IMR-90 (cell line): Measurements from ENCODE around the gene DGKG. TPM values are rescaled to one million over a fixed set of nuclear protein-coding genes. Genes with fewer than 3 reads are reported as not detected.

ENCODE experiments used
- ATAC-seq: fragments of 200-7000 bp; cut with Tn5 transposase; 2 replicates; pipeline ENCODE4 v1.9.1; 2020; ENCODE audit warnings: low read depth, mild to moderate bottlenecking, moderate library complexity
- BruUV-seq: library from RNA; stranded (reverse); fragments of 400-500 nt; replicated peaks from 2 replicates; lab custom pipeline; 2021; lab: Mats Ljungman, UMichigan
- CTCF ChIA-PET: fragments of 300-600 bp; formaldehyde crosslinking; extraction: SDS; loops from one replicate; lab custom pipeline; 2021; ENCODE audit warnings: antibody characterized with exemption; lab: Yijun Ruan, JAX
- POLR2A ChIA-PET: fragments of 300-600 bp; sonication (Branson Sonifier 250); formaldehyde crosslinking; loops from one replicate; lab custom pipeline; 2022; ENCODE audit warnings: antibody characterized with exemption; ENCODE audit not compliant: unreplicated experiment; lab: Charles Lee
- DNase-seq: peaks from one replicate; pipeline ENCODE4 v3.0.0; 2013
- H2AFZ ChIP-seq: replicated peaks from 2 replicates; pipeline ENCODE3; 2013; ENCODE audit warnings: low read length, mild to moderate bottlenecking; ENCODE audit not compliant: poor library complexity
- H2AK5ac ChIP-seq: 2 replicates; pipeline ENCODE4 v1.6.1; 2013; ENCODE audit warnings: low read depth, low read length, inconsistent platforms
- H2AK9ac ChIP-seq: replicated peaks from 2 replicates; pipeline ENCODE3; 2013; ENCODE audit warnings: mild to moderate bottlenecking, low read depth, low read length, moderate library complexity; ENCODE audit not compliant: poor library complexity
- H2BK120ac ChIP-seq: 2 replicates; pipeline ENCODE4 v1.6.1; 2013; ENCODE audit warnings: low read depth, low read length, inconsistent platforms
- H2BK15ac ChIP-seq: 3 replicates; pipeline ENCODE4 v1.6.1; 2013; ENCODE audit warnings: low read depth, low read length, inconsistent platforms
- H2BK20ac ChIP-seq: 2 replicates; pipeline ENCODE4 v1.6.1; 2013; ENCODE audit warnings: low read depth, mild to moderate bottlenecking, inconsistent platforms, low read length, moderate library complexity
- H2BK5ac ChIP-seq: 2 replicates; pipeline ENCODE4 v1.6.1; 2013; ENCODE audit warnings: mild to moderate bottlenecking, low read depth, low read length, inconsistent platforms; ENCODE audit not compliant: poor library complexity, severe bottlenecking
- H3K14ac ChIP-seq: replicated peaks from 2 replicates; pipeline ENCODE4 v1.6.1; 2013; ENCODE audit warnings: low read depth, low read length, inconsistent platforms
- H3K18ac ChIP-seq: 2 replicates; pipeline ENCODE4 v1.6.1; 2013; ENCODE audit warnings: low read depth, low read length, control low read depth
- H3K23ac ChIP-seq: 2 replicates; pipeline ENCODE4 v1.6.1; 2013; ENCODE audit warnings: low read depth, low read length, inconsistent platforms
- H3K27ac ChIP-seq: 2 replicates; pipeline ENCODE4 v1.5.1; 2013; ENCODE audit warnings: mild to moderate bottlenecking, control low read depth, low read length; ENCODE audit not compliant: insufficient read depth
- H3K27me3 ChIP-seq: 2 replicates; pipeline ENCODE4 v1.6.1; 2013; ENCODE audit warnings: low read length; ENCODE audit not compliant: control insufficient read depth, insufficient read depth
- H3K36me3 ChIP-seq: 2 replicates; pipeline ENCODE4 v1.6.1; 2013; ENCODE audit warnings: low read length, mixed read lengths; ENCODE audit not compliant: control insufficient read depth, insufficient read depth
- H3K4ac ChIP-seq: 2 replicates; pipeline ENCODE4 v1.6.1; 2013; ENCODE audit warnings: low read depth, low read length, inconsistent platforms
- H3K4me1 ChIP-seq: 2 replicates; pipeline ENCODE4 v1.6.1; 2013; ENCODE audit warnings: low read length, mixed read lengths; ENCODE audit not compliant: control insufficient read depth, insufficient read depth
- H3K4me2 ChIP-seq: 2 replicates; pipeline ENCODE4 v1.6.1; 2013; ENCODE audit warnings: low read depth, mild to moderate bottlenecking, control low read depth, low read length, moderate library complexity
- H3K4me3 ChIP-seq: 2 replicates; pipeline ENCODE4 v1.5.1; 2013; ENCODE audit warnings: low read depth, mild to moderate bottlenecking, control low read depth, low read length, moderate library complexity; ENCODE audit not compliant: insufficient read depth
- H3K56ac ChIP-seq: 2 replicates; pipeline ENCODE4 v1.6.1; 2013; ENCODE audit warnings: low read length, inconsistent platforms; ENCODE audit not compliant: insufficient read depth; ENCODE audit errors: extremely low read depth
- H3K79me1 ChIP-seq, 2 experiments: 2 replicates each; pipeline ENCODE4 v1.6.1; 2013; ENCODE audit warnings: low read length in 2 of 2, inconsistent platforms in 1 of 2, low read depth in 1 of 2
- H3K9ac ChIP-seq: 2 replicates; pipeline ENCODE4 v1.6.1; 2013; ENCODE audit warnings: low read depth, low read length, control low read depth
- H3K9me1 ChIP-seq: 2 replicates; pipeline ENCODE4 v1.6.1; 2013; ENCODE audit warnings: low read length, inconsistent platforms; ENCODE audit not compliant: insufficient read depth
- H3K9me3 ChIP-seq: 2 replicates; pipeline ENCODE4 v1.6.1; 2013; ENCODE audit warnings: low read length; ENCODE audit not compliant: control insufficient read depth, insufficient read depth
- H4K20me1 ChIP-seq: 2 replicates; pipeline ENCODE4 v1.6.1; 2013; ENCODE audit warnings: low read length, inconsistent platforms; ENCODE audit not compliant: insufficient read depth
- H4K5ac ChIP-seq: 2 replicates; pipeline ENCODE4 v1.6.1; 2013; ENCODE audit warnings: mild to moderate bottlenecking, low read depth, low read length, control low read depth
- H4K8ac ChIP-seq, 2 experiments: 2 replicates each; pipeline ENCODE4 v1.6.1; 2013; ENCODE audit warnings: low read depth in 2 of 2, low read length in 2 of 2, control low read depth in 1 of 2, inconsistent platforms in 1 of 2
- H4K91ac ChIP-seq: 2 replicates; pipeline ENCODE4 v1.6.1; 2013; ENCODE audit warnings: low read depth, low read length, inconsistent platforms; ENCODE audit not compliant: insufficient read depth
- MAZ ChIP-seq: IDR thresholded peaks from 2 replicates; pipeline ENCODE4 v1.6.1; 2012; ENCODE audit warnings: low read depth, mild to moderate bottlenecking, low read length, improper control_type of control experiment, moderate library complexity, borderline replicate concordance
- USF2 ChIP-seq: fragments of 150-350 bp; IDR thresholded peaks from 2 replicates; pipeline ENCODE4 v1.6.1; 2017; ENCODE audit warnings: mild to moderate bottlenecking, antibody characterized with exemption, low read length, low read depth
- whole genome bisulfite sequencing, 2 experiments: methylation state at CpG; one replicate each; pipeline versions ENCODE4 v1.1.5 to v1.1.7; 2013; ENCODE audit warnings: missing lambda C conversion rate in 2 of 2; ENCODE audit not compliant: insufficient read length in 1 of 2; ENCODE audit errors: extremely low coverage in 2 of 2; 5-methylcytosine and 5-hydroxymethylcytosine counted together
- dilution Hi-C: fragments of 300-500 bp; cut with HindIII; formaldehyde crosslinking; loops from one replicate; pipeline ENCODE4 v1.14.3; 2018; ENCODE audit warnings: low sequenced_read_pairs; ENCODE audit not compliant: unreplicated experiment
- in situ Hi-C: fragments of 300-500 bp; cut with MboI; formaldehyde crosslinking; loops from 3 replicates; pipeline ENCODE4 v1.14.3; 2019; ENCODE audit warnings: low sequenced_read_pairs, inconsistent platforms, mixed read lengths
- intact Hi-C: fragments of 100-400 bp; cut with micrococcal nuclease; formaldehyde crosslinking; loops from 2 replicates; pipeline ENCODE4 v1.10.0; 2022
- polyA plus RNA-seq, 3 experiments: library from polyadenylated mRNA; depleted of rRNA; stranded (reverse); fragments of >200 nt; gene quantifications; 2 replicates each; pipeline ENCODE4 v1.2.3, GENCODE V29; 2012; ENCODE audit warnings: low replicate concordance in 1 of 3
- total RNA-seq: library from RNA; depleted of rRNA; stranded (reverse); fragments of >200 nt; gene quantifications from 2 replicates; pipeline ENCODE4 v1.2.3, GENCODE V29; 2012

Gene DGKG
- total and polyA plus RNA-seq, 2 of the 4 experiments (the other 2 are of a cell fraction), result 1.2 to 4.1 TPM

- intact Hi-C loops (no loop called here), dilution Hi-C loops (no loop called here), in situ Hi-C loops (no loop called here)
- Histone ChIP-seq H2AFZ (no peak overlapping the region), H4K20me1 (no peaks in the 10 kb centered on the region), H4K5ac (no peak overlapping the region), H2BK5ac (no peak overlapping the region), H4K91ac (no peak overlapping the region), H3K14ac (no peak overlapping the region), H3K9me1 (no peaks in the 10 kb centered on the region), H3K4me1 (no peaks in the 10 kb centered on the region), H3K4me3 (no peak overlapping the region), H3K27ac (no peak overlapping the region), H3K23ac (no peak overlapping the region), H4K8ac (no peak overlapping the region), H3K4ac (no peak overlapping the region), H3K79me1 (no peaks in the 10 kb centered on the region), H3K9me3 (no peaks in the 10 kb centered on the region), H3K9ac (no peak overlapping the region), H2BK20ac (no peak overlapping the region), H2AK9ac (no peak overlapping the region), H3K56ac (no peak overlapping the region), H3K36me3 (no peaks in the 10 kb centered on the region), H2BK120ac (no peak overlapping the region), H3K27me3 (peaks cover 18% of the 10 kb centered on the region), H3K18ac (no peak overlapping the region), H2AK5ac (no peak overlapping the region), H3K4me2 (no peak overlapping the region), H2BK15ac (no peak overlapping the region)
- POLR2A ChIA-PET, result no interaction called here
- CTCF ChIA-PET, result no interaction called here
- no CpG with 5 or more reads among the region's 7 CpGs for WGBS, 2 experiments
- TF ChIP-seq MAZ (no peak), USF2 (no peak)
- ATAC-seq, result no peak
- no peak for DNase-seq
- no TSS peak for BruUV-seq
Measured at GRCh38 chr3:186127463-186127862, 234.6 kb downstream of the DGKG start.
